Loucy (cell line): Measurements from ENCODE around the gene GSG1L.

Source experiments
- H2AFZ ChIP-seq: fragments of 200-600 bp; sonication (generic); 2 replicates; pipeline ENCODE4 v1.6.0; 2016; ENCODE audit warnings: antibody characterized with exemption, mild to moderate bottlenecking, low read length, moderate library complexity
- H3F3A ChIP-seq: fragments of 200-600 bp; 2 replicates; pipeline ENCODE4 v1.6.0; 2016; ENCODE audit warnings: antibody characterized with exemption, low read depth, mild to moderate bottlenecking
- H3K27me3 ChIP-seq: fragments of 200-600 bp; sonication (generic); 2 replicates; pipeline ENCODE4 v1.6.1; 2014; ENCODE audit warnings: low read length, mild to moderate bottlenecking; ENCODE audit not compliant: insufficient read depth, poor library complexity, severe bottlenecking
- H3K36me3 ChIP-seq: fragments of 200-600 bp; sonication (generic); 2 replicates; pipeline ENCODE4 v1.6.1; 2016; ENCODE audit warnings: low read length; ENCODE audit not compliant: insufficient read depth
- H3K4me1 ChIP-seq: fragments of 200-600 bp; sonication (generic); 2 replicates; pipeline ENCODE4 v1.5.1; 2014; ENCODE audit warnings: low read length, mild to moderate bottlenecking; ENCODE audit not compliant: insufficient read depth, poor library complexity, severe bottlenecking
- H3K4me2 ChIP-seq: fragments of 200-600 bp; sonication (generic); 2 replicates; pipeline ENCODE4 v1.6.0; 2014; ENCODE audit warnings: antibody characterized with exemption, low read length, low read depth, mild to moderate bottlenecking; ENCODE audit not compliant: poor library complexity, severe bottlenecking
- H3K4me3 ChIP-seq: fragments of 200-600 bp; sonication (generic); 2 replicates; pipeline ENCODE4 v1.5.1; 2014; ENCODE audit warnings: low read length, mild to moderate bottlenecking, mixed read lengths; ENCODE audit not compliant: poor library complexity, severe bottlenecking
- H3K79me2 ChIP-seq: fragments of 200-600 bp; sonication (generic); 2 replicates; pipeline ENCODE4 v1.6.1; 2014; ENCODE audit warnings: low read length; ENCODE audit not compliant: insufficient read depth
- H3K9ac ChIP-seq: fragments of 200-600 bp; sonication (generic); 2 replicates; pipeline ENCODE4 v1.6.0; 2014; ENCODE audit warnings: mild to moderate bottlenecking, low read depth, low read length, moderate library complexity; ENCODE audit not compliant: poor library complexity, severe bottlenecking
- H3K9me2 ChIP-seq: fragments of 200-600 bp; sonication (generic); replicated peaks from 2 replicates; pipeline ENCODE4 v1.6.1; 2016; ENCODE audit warnings: low read depth, low read length, mixed read lengths
- H3K9me3 ChIP-seq: fragments of 200-600 bp; sonication (generic); 2 replicates; pipeline ENCODE4 v1.6.1; 2014; ENCODE audit warnings: mild to moderate bottlenecking, antibody characterized with exemption, low read length, low read depth; ENCODE audit not compliant: insufficient read depth
- H4K20me1 ChIP-seq: fragments of 200-600 bp; sonication (generic); 2 replicates; pipeline ENCODE4 v1.6.0; 2014; ENCODE audit warnings: antibody characterized with exemption, low read length, mild to moderate bottlenecking; ENCODE audit not compliant: insufficient read depth, poor library complexity, severe bottlenecking
- CTCF ChIP-seq: fragments of 200-600 bp; sonication (generic); conservative IDR thresholded peaks from 2 replicates; pipeline ENCODE4 v1.5.1; 2014; ENCODE audit warnings: mild to moderate bottlenecking, antibody characterized with exemption, low read length
- EZH2phosphoT487 ChIP-seq: fragments of 200-600 bp; IDR thresholded peaks from 2 replicates; pipeline ENCODE4 v1.6.1; 2018; ENCODE audit warnings: antibody characterized with exemption, mild to moderate bottlenecking, moderate library complexity, borderline replicate concordance

The GSG1L gene

DNA sequence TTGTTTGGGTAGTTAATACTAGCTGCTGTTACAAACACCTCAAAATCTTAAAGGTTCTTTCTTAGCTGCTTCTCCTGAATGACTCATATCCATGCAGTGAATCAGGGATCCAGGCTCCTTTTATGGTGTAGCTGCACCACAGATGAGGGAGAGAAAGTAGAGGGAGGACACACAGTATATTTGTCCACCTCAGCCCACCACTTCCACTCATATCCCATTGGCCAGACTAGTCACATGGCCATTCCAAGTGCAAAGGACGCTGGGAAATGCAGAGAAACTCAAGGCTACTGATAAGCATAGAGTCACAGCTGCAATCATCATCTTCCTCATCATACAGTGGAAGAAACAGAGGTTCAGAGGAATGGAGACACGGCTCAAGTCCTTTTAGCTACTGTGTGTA is 63.8 kb downstream of the GSG1L start:
- no peak overlapping the region for H3K4me2 ChIP-seq
- H3K27me3 ChIP-seq: no peaks in the 10 kb centered on the region
- H3K4me3 ChIP-seq: no peak overlapping the region
- TF ChIP-seq CTCF (no peak), EZH2phosphoT487 (no peak)
- H3K9ac ChIP-seq: no peak overlapping the region
- H3F3A ChIP-seq: no peaks in the 10 kb centered on the region
- H3K4me1 ChIP-seq: no peaks in the 10 kb centered on the region
- no peaks in the 10 kb centered on the region for H4K20me1 ChIP-seq
- no peak overlapping the region for H2AFZ ChIP-seq
- H3K36me3 ChIP-seq: no peaks in the 10 kb centered on the region
- H3K9me3 ChIP-seq: no peaks in the 10 kb centered on the region
- H3K9me2 ChIP-seq: no peaks in the 10 kb centered on the region
- H3K79me2 ChIP-seq: no peaks in the 10 kb centered on the region

GRCh38 chr16:27995378-27995777 is 68.1 kb downstream of the GSG1L start:
- Histone ChIP-seq H3F3A (no peaks in the 10 kb centered on the region), H2AFZ (no peak overlapping the region), H3K4me2 (no peak overlapping the region), H3K27me3 (no peaks in the 10 kb centered on the region), H3K36me3 (no peaks in the 10 kb centered on the region), H3K9me2 (no peaks in the 10 kb centered on the region), H3K9ac (no peak overlapping the region), H3K4me3 (no peak overlapping the region), H3K4me1 (no peaks in the 10 kb centered on the region), H4K20me1 (no peaks in the 10 kb centered on the region), H3K79me2 (no peaks in the 10 kb centered on the region), H3K9me3 (no peaks in the 10 kb centered on the region)
- TF ChIP-seq EZH2phosphoT487: no peak
- TF ChIP-seq CTCF: no peak

GRCh38 chr16:27994686-27995085 is 68.8 kb downstream of the GSG1L start:
- Histone ChIP-seq H3K9me3 (no peaks in the 10 kb centered on the region), H3F3A (no peaks in the 10 kb centered on the region), H3K36me3 (no peaks in the 10 kb centered on the region), H3K27me3 (no peaks in the 10 kb centered on the region), H3K4me3 (no peak overlapping the region), H3K4me1 (no peaks in the 10 kb centered on the region), H3K9me2 (no peaks in the 10 kb centered on the region), H4K20me1 (no peaks in the 10 kb centered on the region), H3K4me2 (no peak overlapping the region), H2AFZ (no peak overlapping the region), H3K79me2 (no peaks in the 10 kb centered on the region), H3K9ac (no peak overlapping the region)
- no peak for TF ChIP-seq EZH2phosphoT487
- TF ChIP-seq CTCF: no peak
